GM23248 (cell line): ENCODE results near the gene LMF2.

ENCODE experiments used
- EZH2 ChIP-seq: fragments of 200-600 bp; sonication (generic); IDR thresholded peaks from 2 replicates; pipeline ENCODE4 v1.6.1; 2018; ENCODE audit warnings: antibody characterized with exemption, mild to moderate bottlenecking; ENCODE audit not compliant: insufficient read depth, poor library complexity, severe bottlenecking
- EZH2phosphoT487 ChIP-seq: fragments of 200-600 bp; sonication (generic); IDR thresholded peaks from 2 replicates; pipeline ENCODE4 v1.6.1; 2018; ENCODE audit warnings: antibody characterized with exemption, moderate library complexity, mild to moderate bottlenecking, low read depth; ENCODE audit not compliant: insufficient read depth

DNA sequence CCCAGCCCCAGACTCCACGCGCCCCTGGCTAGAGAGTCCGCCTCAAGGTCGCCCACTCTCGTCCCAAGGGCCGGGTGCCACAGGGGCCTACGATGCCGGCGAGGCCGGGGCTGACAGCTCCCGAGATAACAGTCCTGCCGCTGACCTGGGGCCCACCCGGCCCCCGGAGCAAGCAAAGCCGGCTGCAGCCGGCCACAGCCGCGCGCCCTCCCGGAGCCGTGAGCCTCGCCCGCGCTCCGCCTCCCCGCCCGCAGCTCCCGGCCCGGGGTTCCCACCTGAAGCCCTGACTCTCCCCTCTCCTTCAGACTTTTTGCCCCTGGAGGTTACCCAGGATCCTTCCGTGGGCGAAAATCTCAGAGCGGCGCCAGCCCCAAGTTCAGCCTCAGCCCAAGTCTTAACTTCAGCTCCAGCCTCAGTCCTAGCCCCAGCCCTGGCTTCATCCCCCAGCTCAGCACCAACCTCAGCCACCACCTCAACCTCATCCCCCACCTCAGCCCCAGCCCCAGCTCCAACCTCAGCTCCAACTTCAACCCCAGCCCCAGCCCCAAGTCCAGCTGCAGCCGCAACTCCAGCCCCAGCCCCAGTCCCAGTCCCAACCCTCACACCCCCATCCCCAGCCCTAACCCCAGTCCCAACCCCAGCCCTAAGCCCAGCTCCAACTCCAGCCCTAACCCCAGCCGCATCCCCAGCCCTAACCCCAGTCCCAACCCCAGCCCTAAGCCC is 39.9 kb upstream of the LMF2 start:
- TF ChIP-seq EZH2 (no peak), EZH2phosphoT487 (no peak)
